Pancreas (tissue), 10 donors: Measurements from ENCODE around the gene KRTAP10-12. TPM values are rescaled to one million over a fixed set of nuclear protein-coding genes. Genes with fewer than 3 reads are reported as not detected.

Experiments used
- ATAC-seq, 4 donors: fragments of 200-7000 bp; cut with Tn5 transposase; one replicate each; pipeline versions ENCODE4 v1.8.0 to v1.9.1; 2020; ENCODE audit warnings: mild to moderate bottlenecking in 4 of 4, moderate library complexity in 4 of 4
- DNase-seq, 6 donors: peaks; one replicate each; pipeline ENCODE4 v3.0.0-alpha.2; 2020
- FAIRE-seq: peaks from 2 replicates; lab custom pipeline; 2012; peaks lifted over from hg19 to GRCh38; lab: Jason Lieb, UNC
- H3K27ac ChIP-seq, 4 donors: fragments of 200-600 bp; sonication (generic); 1 replicate in 3 of 4; 2 replicates in 1 of 4; pipeline versions ENCODE4 v1.5.0 to v1.8.0; 2020
- H3K27me3 ChIP-seq, 4 donors: fragments of 200-600 bp; one replicate each; pipeline ENCODE4 v1.8.0; 2021
- H3K36me3 ChIP-seq, 3 donors: fragments of 200-600 bp; sonication (generic) in 1 of 3; one replicate each; pipeline versions ENCODE4 v1.5.0 to v1.8.0; 2020 to 2021
- H3K4me1 ChIP-seq, 3 donors: fragments of 200-600 bp; one replicate each; pipeline ENCODE4 v1.8.0; 2021
- H3K4me3 ChIP-seq, 4 donors: fragments of 200-600 bp; sonication (generic) in 2 of 4; one replicate each; pipeline versions ENCODE4 v1.5.0 to v1.8.0; 2020 to 2021
- H3K9me3 ChIP-seq, 4 donors: fragments of 200-600 bp; one replicate each; pipeline ENCODE4 v1.8.0; 2021
- WGBS, 2 donors: extraction: QIAGEN DNeasy Blood & Tissue Kit; methylation state at CpG; one replicate each; pipeline ENCODE4 v1.1.7; 2013; 5-methylcytosine and 5-hydroxymethylcytosine counted together
- intact Hi-C, 3 donors: fragments of 100-400 bp; cut with DNase I; formaldehyde crosslinking; loops; one replicate each; pipeline versions ENCODE4 v1.11.1 to v1.14.2; 2022
- polyA plus RNA-seq, 2 donors: library from polyadenylated mRNA; stranded (reverse); fragments of 200-250 nt; gene quantifications; one replicate each; pipeline ENCODE4 v1.2.3, GENCODE V29; 2013
- total RNA-seq, 6 donors: library from RNA; stranded (reverse); fragmentation: NEBNext Ultra II Directional in 4 of 6; extraction: Animal tissue kit (Norgen Biotek cat#: 25700) in 4 of 6; gene quantifications; one replicate each; pipeline versions ENCODE4 v1.2.1 to v1.2.4, GENCODE V29; 2021 to 2023
- TF ChIP-seq, protein P1 (sequence below), 4 donors: fragments of 200-600 bp; sonication (generic) in 3 of 4; IDR thresholded peaks; one replicate each; pipeline versions ENCODE4 v1.5.0 to v1.8.0; 2021; ENCODE audit warnings: antibody characterized with exemption in 4 of 4
- donor health status: healthy with polysubstance abuse.
- donor health status: DM: no; HTN: no; CAD: no; lungs with moderate emphysema.
- donor health status: DM: no; HTN: no; CAD: no.
- donor health status: control.
- donor health status: control.
- donor health status: Bipolar disorder and iron deficiency.
- donor health status: DM: yes; HTN: yes; CAD: no.
- donor health status: DM: no; HTN: no; CAD: no.
- donor health status: DM: no; HTN: no; CAD: no.
- donor health status: DM: yes; HTN: yes; CAD: no.

The KRTAP10-12 gene
- total and polyA plus RNA-seq, 8 donors = not detected

GRCh38 chr21:44727757-44728156 lies 30.8 kb downstream of the KRTAP10-12 start:
- WGBS, 2 donors = 55 to 65% methylated on average over 9 of the region's 9 CpGs

DNA sequence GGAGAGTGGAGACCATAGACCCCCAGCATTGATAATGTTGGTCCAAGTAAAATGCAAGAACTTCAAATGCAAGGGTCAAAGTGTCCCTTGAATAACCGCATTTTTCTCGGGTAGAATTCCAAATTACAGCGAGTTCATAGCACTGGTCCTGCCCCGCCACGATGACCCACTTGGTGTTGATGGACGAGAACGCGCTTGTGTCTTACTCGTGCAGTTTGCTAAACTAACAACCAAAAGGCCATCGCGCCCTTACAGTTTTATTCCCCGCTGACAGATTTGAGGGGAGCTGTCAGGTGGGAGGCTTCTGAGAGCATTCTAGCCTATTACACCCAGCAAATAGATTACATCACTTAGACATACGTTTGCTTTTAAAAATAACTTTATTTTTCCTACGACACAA lies 31.7 kb downstream of the KRTAP10-12 start:
- FAIRE-seq = no peak
- 77 to 84% methylated on average over 14 of the region's 14 CpGs for WGBS, 2 donors
- H3K4me3 ChIP-seq = no peak overlapping the region
- no peak overlapping the region for H3K27ac ChIP-seq
- no peak for DNase-seq
- TF ChIP-seq, protein P1, sequence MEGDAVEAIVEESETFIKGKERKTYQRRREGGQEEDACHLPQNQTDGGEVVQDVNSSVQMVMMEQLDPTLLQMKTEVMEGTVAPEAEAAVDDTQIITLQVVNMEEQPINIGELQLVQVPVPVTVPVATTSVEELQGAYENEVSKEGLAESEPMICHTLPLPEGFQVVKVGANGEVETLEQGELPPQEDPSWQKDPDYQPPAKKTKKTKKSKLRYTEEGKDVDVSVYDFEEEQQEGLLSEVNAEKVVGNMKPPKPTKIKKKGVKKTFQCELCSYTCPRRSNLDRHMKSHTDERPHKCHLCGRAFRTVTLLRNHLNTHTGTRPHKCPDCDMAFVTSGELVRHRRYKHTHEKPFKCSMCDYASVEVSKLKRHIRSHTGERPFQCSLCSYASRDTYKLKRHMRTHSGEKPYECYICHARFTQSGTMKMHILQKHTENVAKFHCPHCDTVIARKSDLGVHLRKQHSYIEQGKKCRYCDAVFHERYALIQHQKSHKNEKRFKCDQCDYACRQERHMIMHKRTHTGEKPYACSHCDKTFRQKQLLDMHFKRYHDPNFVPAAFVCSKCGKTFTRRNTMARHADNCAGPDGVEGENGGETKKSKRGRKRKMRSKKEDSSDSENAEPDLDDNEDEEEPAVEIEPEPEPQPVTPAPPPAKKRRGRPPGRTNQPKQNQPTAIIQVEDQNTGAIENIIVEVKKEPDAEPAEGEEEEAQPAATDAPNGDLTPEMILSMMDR (IDR thresholded peaks at IDR 0.05) = no peak
- H3K36me3 ChIP-seq = no peaks in the 10 kb centered on the region
- no peak for ATAC-seq
- peaks cover 0 to 4% (median 0%) of the 10 kb centered on the region in 4 donors for H3K27me3 ChIP-seq
- H3K9me3 ChIP-seq = no peaks in the 10 kb centered on the region
- H3K4me1 ChIP-seq = no peaks in the 10 kb centered on the region
- intact Hi-C loops = no loop called here

More at GRCh38 chr21:44727757-44728156, 30.8 kb downstream of the KRTAP10-12 start:
- no peak for ATAC-seq
- DNase-seq = no peak
- H3K36me3 ChIP-seq = no peaks in the 10 kb centered on the region
- peaks cover 0 to 11% (median 0%) of the 10 kb centered on the region in 4 donors for H3K27me3 ChIP-seq
- no peak overlapping the region for H3K27ac ChIP-seq
- TF ChIP-seq, protein P1 (IDR thresholded peaks at IDR 0.05) = no peak
- intact Hi-C loops = no loop called here
- no peak for FAIRE-seq
- no peak overlapping the region for H3K4me3 ChIP-seq
- H3K9me3 ChIP-seq = no peaks in the 10 kb centered on the region
- no peaks in the 10 kb centered on the region for H3K4me1 ChIP-seq

GRCh38 chr21:44729336-44730027 lies 32.5 kb downstream of the KRTAP10-12 start:
- FAIRE-seq (no peak), DNase-seq (peak in 1 of 6 donors; percentile 34), ATAC-seq (no peak)
- intact Hi-C loops = no loop called here
- H3K9me3 ChIP-seq = no peaks in the 10 kb centered on the region
- no peak overlapping the region for H3K4me3 ChIP-seq
- no peak overlapping the region for H3K27ac ChIP-seq
- H3K4me1 ChIP-seq = no peaks in the 10 kb centered on the region
- 78 to 84% methylated on average over 22 to 23 of the region's 23 CpGs for WGBS, 2 donors
- no peaks in the 10 kb centered on the region for H3K27me3 ChIP-seq
- H3K36me3 ChIP-seq = no peaks in the 10 kb centered on the region
- TF ChIP-seq, protein P1 (IDR thresholded peaks at IDR 0.05) = no peak

DNA sequence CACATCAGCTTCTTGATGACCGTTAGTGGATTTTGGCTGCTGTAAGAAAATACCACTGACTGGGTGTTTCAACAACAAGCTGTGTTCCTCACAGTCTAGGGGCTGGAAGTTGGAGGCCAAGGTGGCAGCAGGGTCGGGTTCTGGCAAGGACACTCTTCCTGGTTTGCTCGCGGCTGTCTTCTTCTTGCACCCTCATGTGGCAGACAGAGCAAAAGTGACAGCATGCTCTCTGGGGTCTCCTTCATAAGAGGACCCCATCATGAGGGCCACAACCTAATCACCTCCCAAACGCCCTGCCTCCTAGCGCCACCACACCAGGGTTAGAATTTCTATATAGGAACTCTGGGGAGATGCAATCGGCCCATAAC lies 33.0 kb downstream of the KRTAP10-12 start:
- 66 to 78% methylated on average over 7 of the region's 7 CpGs for WGBS, 2 donors
- no peaks in the 10 kb centered on the region for H3K27me3 ChIP-seq
- intact Hi-C loops = no loop called here

More for the DNA sequence above, 33.0 kb downstream of the KRTAP10-12 start:
- Histone ChIP-seq H3K36me3 (no peaks in the 10 kb centered on the region), H3K9me3 (no peaks in the 10 kb centered on the region), H3K27ac (no peak overlapping the region), H3K4me1 (no peaks in the 10 kb centered on the region), H3K4me3 (no peak overlapping the region)
- FAIRE-seq (no peak), DNase-seq (no peak), ATAC-seq (no peak)
- TF ChIP-seq, protein P1 (IDR thresholded peaks at IDR 0.05) = no peak
